Measurements from ENCODE around the gene ADIPOR2. TPM values are rescaled to one million over a fixed set of nuclear protein-coding genes. Genes with fewer than 3 reads are reported as not detected.

ADIPOR2 gene
- total and polyA plus RNA-seq, 10 of the 15 experiments (the other 5 are each of a cell fraction or from before 2014, with no cell fraction given) = 8.6 to 65.0 (median 38.0) TPM

DNA sequence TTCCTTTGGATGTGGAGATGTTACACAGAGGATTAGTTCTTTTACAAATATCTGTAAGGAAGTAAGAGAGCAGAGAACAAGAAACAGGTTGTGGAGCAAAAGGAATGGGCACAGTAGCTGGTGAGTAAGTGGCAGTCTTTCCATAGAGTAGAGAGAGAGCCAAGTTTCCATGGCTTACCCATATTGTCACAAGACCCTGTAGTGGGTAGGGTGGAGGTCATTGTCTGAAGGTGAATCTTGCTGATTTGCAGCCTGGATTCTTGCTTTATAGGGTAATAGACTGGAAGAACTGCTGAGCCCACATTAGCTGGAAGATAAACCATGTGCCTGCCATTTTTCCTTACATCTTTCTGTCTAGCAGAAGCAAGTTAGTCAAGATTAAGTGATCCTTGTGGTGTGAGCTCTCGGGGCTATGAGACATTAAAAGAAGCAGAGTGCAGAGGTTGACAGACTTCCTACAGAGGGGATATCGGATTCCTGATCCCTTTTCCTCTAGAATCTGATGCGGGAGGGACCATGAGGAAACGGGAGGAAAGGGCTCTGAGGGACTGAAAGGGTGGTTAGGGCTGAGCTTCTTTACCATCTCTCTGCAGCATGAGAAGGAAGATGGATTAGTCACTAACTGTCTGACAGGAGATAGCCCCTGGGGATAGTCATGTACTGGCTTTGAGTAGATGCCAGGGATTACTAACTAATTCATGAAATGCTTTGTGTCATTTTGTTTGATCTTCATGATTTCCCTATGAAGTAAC, 85.5 kb downstream of the ADIPOR2 start:
- intact Hi-C loops (cut with micrococcal nuclease; ENCODE audit: unreplicated experiment) (no loop called here), in situ Hi-C loops (cut with MboI) (no loop called here)
- RAD21 ChIA-PET (ENCODE audit: unreplicated experiment) = interaction anchor here (1.1 kb wide), 1 partner anchor 21 kb away, joined by 3 read pairs; no protein-coding TSS in a partner anchor
- DNase-seq (ENCODE audit: low read depth, low spot score) (no peak), ATAC-seq (no peak), FAIRE-seq (no peak)
- no peak for TF ChIP-seq MYB (IDR thresholded peaks at IDR 0.05; ENCODE audit: borderline replicate concordance, low read depth, low read length)
- TF ChIP-seq ATF2 (IDR thresholded peaks at IDR 0.05; ENCODE audit: low read length) = no peak
- no peak for TF ChIP-seq TCF7 (IDR thresholded peaks at IDR 0.05; ENCODE audit: borderline replicate concordance)
- no peak for TF ChIP-seq WRNIP1 (IDR thresholded peaks at IDR 0.05; ENCODE audit: borderline replicate concordance, low read depth, low read length)
- no peak for TF ChIP-seq ZNF274 (IDR thresholded peaks at IDR 0.05; ENCODE audit: insufficient read depth, insufficient read length)
- Histone ChIP-seq H3K9me3 (replicated peaks; ENCODE audit: control insufficient read depth, insufficient read depth, low read length) (no peaks in the 10 kb centered on the region), H3K9ac (ENCODE audit: control insufficient read depth, insufficient read depth, low read length) (no peak overlapping the region), H3K79me2 (ENCODE audit: control insufficient read depth, insufficient read depth, low read length) (no peaks in the 10 kb centered on the region; the same call in 1 of the 2 replicates), H3K4me1 (ENCODE audit: control insufficient read depth, insufficient read depth, low read length) (no peaks in the 10 kb centered on the region), H3K27ac (ENCODE audit: control insufficient read depth, insufficient read depth) (no peak overlapping the region), H4K20me1 (ENCODE audit: control insufficient read depth, insufficient read depth) (no peaks in the 10 kb centered on the region), H3K27me3 (replicated peaks in 1 of 2; ENCODE audit: control insufficient read depth in 2 of 2, insufficient read depth in 2 of 2, low read length in 1 of 2) (no peaks in the 10 kb centered on the region), H3K36me3 (ENCODE audit: control insufficient read depth in 2 of 2, insufficient read depth in 2 of 2, low read length in 1 of 2) (peaks cover 2 to 19% of the 10 kb centered on the region in 2 experiments), H2AFZ (ENCODE audit: control insufficient read depth, low read depth, low read length) (no peak overlapping the region), H3K4me3 (no peak overlapping the region), H3K4me2 (ENCODE audit: control insufficient read depth, insufficient read depth) (no peak overlapping the region)
- CTCF ChIA-PET = interaction anchor here (1.1 to 2.7 kb wide), 5 partner anchors 11 to 261 kb away, joined by 3 to 11 read pairs (median 5); no protein-coding TSS in a partner anchor
- no TSS peak for BruUV-seq (replicated peaks)
- POLR2A ChIA-PET = no interaction called here
- SMC1A ChIA-PET (ENCODE audit: uncharacterized antibody, unreplicated experiment) = interaction anchor here (1.0 to 1.2 kb wide), 2 partner anchors 121 to 123 kb away, joined by 3 read pairs; no protein-coding TSS in a partner anchor
- WGBS (ENCODE audit: insufficient coverage, insufficient replicate concordance, low lambda C conversion rate, missing lambda C conversion rate) = 100% methylated on average over 4 of the region's 4 CpGs

Data from GM12878 (cell line).